Right atrium auricular region (tissue), 2 donors: ENCODE results near the gene SPRTN. TPM values are rescaled to one million over a fixed set of nuclear protein-coding genes. Genes with fewer than 3 reads are reported as not detected.
A peak's percentile ranks its signal among the peaks of the same experiment; 100 is the strongest.

Experiments used
- DNase-seq: peaks from one replicate; pipeline ENCODE4 v3.0.0-alpha.2; 2019; ENCODE audit warnings: low spot score
- H3K27ac ChIP-seq, 2 donors: fragments of 200-600 bp; sonication (generic); 1 replicate in 1 of 2; 2 replicates in 1 of 2; pipeline ENCODE4 v1.5.1; 2016 to 2019
- H3K27me3 ChIP-seq, 2 donors: fragments of 200-600 bp; sonication (generic); one replicate each; pipeline versions ENCODE4 v1.5.1 to v1.6.0; 2017 to 2019
- H3K36me3 ChIP-seq: fragments of 200-600 bp; sonication (generic); one replicate; pipeline ENCODE4 v1.5.1; 2016
- H3K4me1 ChIP-seq, 2 donors: fragments of 200-600 bp; sonication (generic); one replicate each; pipeline versions ENCODE4 v1.5.1 to v1.6.0; 2017 to 2019
- H3K4me3 ChIP-seq, 2 donors: fragments of 200-600 bp; sonication (generic); 1 replicate in 1 of 2; 2 replicates in 1 of 2; pipeline ENCODE4 v1.5.1; 2017 to 2019; ENCODE audit warnings: mild to moderate bottlenecking in 1 of 2, moderate library complexity in 1 of 2
- H3K9me3 ChIP-seq, 2 donors: fragments of 200-600 bp; sonication (generic); one replicate each; pipeline ENCODE4 v1.5.1; 2019
- total RNA-seq, 2 donors: library from RNA; depleted of rRNA; stranded (reverse); fragments of >200 nt; gene quantifications; one replicate each; pipeline ENCODE4 v1.1.0, GENCODE V29; 2016
- TF ChIP-seq, protein P1 (sequence below), 2 donors: fragments of 200-600 bp; sonication (generic); IDR thresholded peaks; one replicate each; pipeline ENCODE4 v1.5.1; 2019; ENCODE audit warnings: antibody characterized with exemption in 2 of 2

SPRTN gene
- total RNA-seq, 2 donors from 2014 or later = 8.9 to 9.1 TPM

DNA sequence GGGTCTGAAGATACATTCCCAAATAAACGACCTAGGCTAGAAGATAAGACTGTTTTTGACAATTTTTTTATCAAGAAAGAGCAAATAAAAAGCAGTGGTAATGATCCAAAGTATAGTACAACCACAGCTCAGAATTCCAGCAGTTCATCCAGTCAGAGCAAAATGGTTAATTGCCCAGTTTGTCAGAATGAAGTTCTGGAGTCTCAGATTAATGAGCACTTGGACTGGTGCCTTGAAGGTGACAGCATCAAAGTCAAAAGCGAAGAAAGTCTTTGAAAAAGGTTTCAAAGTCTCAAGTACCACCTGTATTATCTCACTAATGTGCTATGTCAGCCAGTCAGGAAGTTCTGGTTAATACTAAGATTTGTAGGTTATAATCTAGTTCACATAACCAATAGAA is 15.0 kb downstream of the SPRTN start:
- Histone ChIP-seq H3K36me3 (peaks cover 38% of the 10 kb centered on the region), H3K27me3 (no peaks in the 10 kb centered on the region), H3K4me3 (no peak overlapping the region), H3K9me3 (no peaks in the 10 kb centered on the region), H3K4me1 (peaks cover 0 to 4% of the 10 kb centered on the region in 2 donors), H3K27ac (no peak overlapping the region)
- no peak for DNase-seq
- TF ChIP-seq, protein P1, sequence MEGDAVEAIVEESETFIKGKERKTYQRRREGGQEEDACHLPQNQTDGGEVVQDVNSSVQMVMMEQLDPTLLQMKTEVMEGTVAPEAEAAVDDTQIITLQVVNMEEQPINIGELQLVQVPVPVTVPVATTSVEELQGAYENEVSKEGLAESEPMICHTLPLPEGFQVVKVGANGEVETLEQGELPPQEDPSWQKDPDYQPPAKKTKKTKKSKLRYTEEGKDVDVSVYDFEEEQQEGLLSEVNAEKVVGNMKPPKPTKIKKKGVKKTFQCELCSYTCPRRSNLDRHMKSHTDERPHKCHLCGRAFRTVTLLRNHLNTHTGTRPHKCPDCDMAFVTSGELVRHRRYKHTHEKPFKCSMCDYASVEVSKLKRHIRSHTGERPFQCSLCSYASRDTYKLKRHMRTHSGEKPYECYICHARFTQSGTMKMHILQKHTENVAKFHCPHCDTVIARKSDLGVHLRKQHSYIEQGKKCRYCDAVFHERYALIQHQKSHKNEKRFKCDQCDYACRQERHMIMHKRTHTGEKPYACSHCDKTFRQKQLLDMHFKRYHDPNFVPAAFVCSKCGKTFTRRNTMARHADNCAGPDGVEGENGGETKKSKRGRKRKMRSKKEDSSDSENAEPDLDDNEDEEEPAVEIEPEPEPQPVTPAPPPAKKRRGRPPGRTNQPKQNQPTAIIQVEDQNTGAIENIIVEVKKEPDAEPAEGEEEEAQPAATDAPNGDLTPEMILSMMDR (IDR thresholded peaks at IDR 0.05) = no peak

DNA sequence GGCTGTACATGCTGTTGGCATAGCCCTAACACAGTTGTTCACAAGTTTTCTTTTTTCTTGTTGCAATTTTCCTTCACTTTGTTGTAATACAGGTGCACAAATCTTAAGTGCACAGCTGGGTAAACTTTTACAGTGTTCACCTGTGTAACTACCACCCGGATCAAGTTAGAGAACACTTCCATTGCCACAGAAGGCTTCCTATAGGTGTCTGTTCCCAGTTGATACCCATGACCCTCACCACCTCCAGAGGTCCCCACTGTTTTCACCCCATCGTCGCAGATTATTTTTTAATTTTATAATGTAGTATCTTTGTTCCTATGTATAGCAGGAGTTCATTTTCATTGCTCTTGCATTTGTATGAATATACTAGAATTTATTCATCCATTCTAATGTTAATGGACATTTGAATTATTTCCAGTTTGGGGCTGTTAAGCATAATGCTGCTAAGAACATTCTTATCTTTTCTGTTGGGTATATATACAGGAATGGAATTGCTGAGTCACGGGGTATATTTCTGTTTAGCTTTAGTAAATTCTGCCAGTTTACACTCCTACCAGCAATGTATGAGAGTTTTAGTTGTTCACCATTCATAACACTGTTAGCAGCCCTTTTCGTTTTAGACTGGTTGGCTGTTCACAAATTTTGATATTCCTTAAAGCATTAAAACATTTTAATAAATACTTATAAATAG is 16.4 kb downstream of the SPRTN start:
- TF ChIP-seq, protein P1 (IDR thresholded peaks at IDR 0.05) = no peak
- H3K9me3 ChIP-seq = no peaks in the 10 kb centered on the region
- no peak for DNase-seq
- no peak overlapping the region for H3K4me3 ChIP-seq
- no peak overlapping the region for H3K27ac ChIP-seq
- no peaks in the 10 kb centered on the region for H3K27me3 ChIP-seq
- peaks cover 30% of the 10 kb centered on the region for H3K36me3 ChIP-seq
- peaks cover 0 to 5% of the 10 kb centered on the region in 2 donors for H3K4me1 ChIP-seq

DNA sequence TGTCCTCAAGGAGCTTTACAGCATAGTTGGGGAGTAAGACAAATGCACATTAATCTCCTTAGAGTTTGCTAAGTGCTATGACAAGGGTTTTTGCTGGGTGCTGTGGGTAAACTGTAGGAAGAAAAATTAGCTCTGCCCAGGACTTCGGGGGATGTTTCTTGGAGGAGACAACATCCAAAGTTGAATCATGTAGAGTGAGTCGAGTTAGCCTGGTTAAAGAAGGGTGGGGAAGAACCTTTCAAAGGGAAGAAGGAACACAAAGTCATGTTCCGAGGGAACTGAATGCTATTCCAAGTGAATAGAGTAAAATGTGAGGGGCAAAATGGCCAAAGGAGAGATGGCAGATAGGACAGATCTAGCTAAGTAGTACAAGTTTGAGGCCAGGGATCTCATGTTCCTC is 17.1 kb downstream of the SPRTN start:
- Histone ChIP-seq H3K27me3 (no peaks in the 10 kb centered on the region), H3K36me3 (peaks cover 23% of the 10 kb centered on the region), H3K9me3 (no peaks in the 10 kb centered on the region), H3K27ac (no peak overlapping the region), H3K4me3 (no peak overlapping the region), H3K4me1 (peaks cover 0 to 5% of the 10 kb centered on the region in 2 donors)
- TF ChIP-seq, protein P1 (IDR thresholded peaks at IDR 0.05) = no peak
- DNase-seq = no peak

DNA sequence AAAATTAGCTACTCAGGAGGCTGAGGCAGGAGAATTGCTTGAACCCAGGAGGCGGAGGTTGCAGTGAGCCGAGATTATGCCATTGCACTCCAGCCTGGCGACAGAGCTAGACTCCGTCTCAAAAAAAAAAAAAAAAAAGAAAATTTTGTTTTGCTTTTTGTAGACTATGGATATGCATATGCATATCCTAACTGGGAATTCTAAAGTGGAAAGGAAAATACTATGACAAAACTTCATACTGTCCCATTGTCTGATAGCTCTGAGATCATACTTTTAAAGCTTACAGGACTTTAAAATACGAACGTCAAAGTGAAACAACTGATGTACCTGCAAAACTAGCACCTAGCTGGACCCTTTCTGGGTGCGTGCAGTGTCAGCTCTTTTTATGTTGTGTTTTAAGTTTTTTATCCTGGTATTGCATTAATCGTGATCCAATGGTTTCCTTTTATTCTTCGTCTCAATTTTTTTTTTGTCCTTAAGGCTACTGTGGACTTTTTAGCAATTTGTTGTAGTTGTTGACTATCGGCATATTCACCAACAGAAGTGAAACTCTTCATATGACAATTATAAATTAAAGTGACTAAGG is 19.2 kb downstream of the SPRTN start:
- no peak for DNase-seq
- Histone ChIP-seq H3K36me3 (peaks cover 5% of the 10 kb centered on the region), H3K4me3 (no peak overlapping the region), H3K27ac (no peak overlapping the region), H3K4me1 (peaks cover 0 to 5% of the 10 kb centered on the region in 2 donors), H3K9me3 (no peaks in the 10 kb centered on the region), H3K27me3 (no peaks in the 10 kb centered on the region)
- TF ChIP-seq, protein P1 (IDR thresholded peaks at IDR 0.05) = no peak

DNA sequence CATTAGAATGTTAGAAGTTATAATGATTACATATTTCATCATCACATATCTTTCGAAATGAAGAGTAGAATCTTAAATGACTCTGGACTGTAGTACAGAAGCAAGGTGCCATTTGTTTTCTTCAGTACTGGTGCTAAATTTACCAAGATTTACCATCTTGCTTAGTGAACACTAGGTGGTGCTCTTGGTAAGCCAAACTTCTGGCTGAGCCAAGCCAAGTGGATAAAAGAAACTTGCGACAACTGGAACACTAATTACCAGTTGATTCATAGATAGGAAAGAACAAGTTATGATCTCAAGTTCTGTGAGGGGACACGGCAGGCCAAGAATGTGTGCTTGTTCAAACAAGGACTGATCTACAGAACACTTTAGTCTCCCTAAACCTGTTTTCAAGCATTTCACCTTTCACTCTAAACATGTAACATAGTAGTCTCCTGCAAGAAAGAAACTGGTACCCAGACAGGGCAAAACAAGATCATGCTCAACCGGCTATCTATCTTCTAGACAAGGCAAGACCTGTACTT is 19.8 kb downstream of the SPRTN start:
- DNase-seq = peak; percentile 68
- peaks cover 0 to 5% of the 10 kb centered on the region in 2 donors for H3K4me1 ChIP-seq
- no peak overlapping the region for H3K4me3 ChIP-seq
- no peaks in the 10 kb centered on the region for H3K36me3 ChIP-seq
- no peaks in the 10 kb centered on the region for H3K9me3 ChIP-seq
- TF ChIP-seq, protein P1 (IDR thresholded peaks at IDR 0.05) = peak; percentile 48 to 81
- H3K27me3 ChIP-seq = no peaks in the 10 kb centered on the region
- H3K27ac ChIP-seq = no peak overlapping the region
